CD1c-positive myeloid dendritic cell (primary cell): ENCODE data around the gene ERICH2.

Experiments used
- DNase-seq: peaks from one replicate; pipeline ENCODE4 v3.0.0-alpha.2; 2016; ENCODE audit errors: extremely low spot score

The ERICH2 gene

DNA sequence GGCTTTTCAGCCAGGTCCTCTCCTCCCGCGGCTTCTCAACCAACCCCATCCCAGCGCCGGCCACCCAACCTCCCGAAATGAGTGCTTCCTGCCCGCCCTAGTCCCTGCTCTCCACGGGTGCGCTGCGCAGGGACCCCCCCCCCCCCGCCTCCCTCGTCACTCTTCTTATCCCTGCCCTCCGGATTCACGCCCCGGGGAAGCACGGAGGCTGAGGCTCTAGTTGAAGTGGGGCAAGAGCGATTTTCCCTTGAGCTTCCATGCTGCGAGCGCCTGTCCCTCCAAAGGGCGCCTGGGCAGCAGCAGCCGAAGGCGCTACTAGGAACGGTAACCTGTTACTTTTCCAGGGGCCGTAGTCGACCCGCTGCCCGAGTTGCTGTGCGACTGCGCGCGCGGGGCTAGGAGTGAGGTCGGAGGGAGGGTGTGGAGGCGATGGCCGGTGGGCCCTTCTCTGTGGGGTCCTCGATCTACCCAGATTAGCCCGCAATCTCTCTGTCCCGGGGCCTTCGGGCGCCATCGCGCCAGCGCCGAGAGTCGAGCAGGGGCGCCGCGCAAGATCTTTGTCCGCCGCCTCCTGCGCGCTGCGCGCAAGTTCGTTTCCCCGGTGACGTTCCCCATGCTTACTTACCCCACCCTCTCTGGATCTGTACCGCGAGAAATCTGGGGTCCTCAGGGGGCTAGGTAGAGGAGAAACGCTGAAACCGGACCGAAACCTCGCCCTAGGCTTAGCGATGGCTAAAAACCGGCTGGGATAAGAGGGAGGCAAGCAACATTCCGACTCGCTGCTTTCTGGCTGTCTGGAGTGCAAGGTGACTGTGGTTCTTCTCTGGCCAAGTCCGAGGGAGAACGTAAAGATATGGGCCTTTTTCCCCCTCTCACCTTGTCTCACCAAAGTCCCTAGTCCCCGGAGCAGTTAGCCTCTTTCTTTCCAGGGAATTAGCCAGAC, 47.2 kb downstream of the ERICH2 start:
- no peak for DNase-seq

DNA sequence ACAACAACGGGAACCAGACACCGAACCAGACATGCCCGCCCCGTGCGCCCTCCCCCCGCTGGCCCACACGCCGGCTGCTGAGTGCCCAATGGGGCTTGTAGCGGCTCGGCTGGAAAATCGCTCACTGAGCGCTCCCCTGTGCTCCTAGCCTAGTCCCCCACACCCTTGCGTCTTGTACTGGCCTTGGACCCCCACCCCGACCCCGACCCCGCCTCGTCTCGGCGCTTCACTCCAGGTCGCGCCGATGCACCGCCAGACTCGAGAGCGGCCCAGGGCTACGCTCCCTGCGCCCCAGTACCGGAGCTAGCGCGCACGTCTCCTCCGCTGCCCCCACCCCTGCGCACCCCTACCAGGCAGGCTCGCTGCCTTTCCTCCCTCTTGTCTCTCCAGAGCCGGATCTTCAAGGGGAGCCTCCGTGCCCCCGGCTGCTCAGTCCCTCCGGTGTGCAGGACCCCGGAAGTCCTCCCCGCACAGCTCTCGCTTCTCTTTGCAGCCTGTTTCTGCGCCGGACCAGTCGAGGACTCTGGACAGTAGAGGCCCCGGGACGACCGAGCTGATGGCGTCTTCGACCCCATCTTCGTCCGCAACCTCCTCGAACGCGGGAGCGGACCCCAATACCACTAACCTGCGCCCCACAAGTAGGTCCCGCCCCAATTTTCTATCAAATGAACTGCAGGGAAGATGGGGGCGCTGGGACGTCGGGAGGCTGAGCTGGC, 48.0 kb downstream of the ERICH2 start:
- DNase-seq: no peak

DNA sequence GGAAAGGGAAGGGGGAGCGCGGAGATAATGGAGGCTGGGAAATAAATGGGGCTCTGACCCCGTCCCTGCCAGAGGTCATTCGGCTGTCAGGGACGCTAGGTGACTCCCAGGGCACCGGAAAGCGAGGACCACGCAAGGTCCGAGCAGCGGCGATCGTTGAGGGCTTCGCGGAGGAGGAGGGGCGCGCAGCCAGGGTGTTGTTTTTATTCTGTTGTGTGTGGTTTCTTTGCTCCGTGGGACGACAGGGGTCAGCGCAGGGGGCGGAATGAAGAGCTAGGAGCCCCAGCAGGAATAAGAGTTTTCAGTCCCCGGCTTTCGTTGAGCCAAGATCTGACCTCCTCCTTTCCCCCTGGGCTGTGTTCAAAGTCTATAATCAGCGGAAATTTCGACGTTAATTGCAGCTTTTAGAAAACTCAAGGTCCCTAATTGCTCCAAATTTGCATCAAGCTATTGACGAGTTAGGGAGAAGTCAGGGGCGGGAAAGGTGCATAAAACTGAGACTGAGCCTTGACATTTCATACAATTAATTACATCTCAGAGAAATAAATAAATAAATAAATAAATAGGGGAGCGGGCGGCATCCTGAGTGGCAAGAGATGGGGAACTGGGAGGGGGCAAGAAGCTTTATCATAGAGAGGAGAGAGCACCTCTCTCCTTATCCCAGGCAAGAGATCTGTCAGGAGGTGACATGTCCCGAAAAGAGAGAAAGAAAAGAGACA, 48.7 kb downstream of the ERICH2 start:
- no peak for DNase-seq

DNA sequence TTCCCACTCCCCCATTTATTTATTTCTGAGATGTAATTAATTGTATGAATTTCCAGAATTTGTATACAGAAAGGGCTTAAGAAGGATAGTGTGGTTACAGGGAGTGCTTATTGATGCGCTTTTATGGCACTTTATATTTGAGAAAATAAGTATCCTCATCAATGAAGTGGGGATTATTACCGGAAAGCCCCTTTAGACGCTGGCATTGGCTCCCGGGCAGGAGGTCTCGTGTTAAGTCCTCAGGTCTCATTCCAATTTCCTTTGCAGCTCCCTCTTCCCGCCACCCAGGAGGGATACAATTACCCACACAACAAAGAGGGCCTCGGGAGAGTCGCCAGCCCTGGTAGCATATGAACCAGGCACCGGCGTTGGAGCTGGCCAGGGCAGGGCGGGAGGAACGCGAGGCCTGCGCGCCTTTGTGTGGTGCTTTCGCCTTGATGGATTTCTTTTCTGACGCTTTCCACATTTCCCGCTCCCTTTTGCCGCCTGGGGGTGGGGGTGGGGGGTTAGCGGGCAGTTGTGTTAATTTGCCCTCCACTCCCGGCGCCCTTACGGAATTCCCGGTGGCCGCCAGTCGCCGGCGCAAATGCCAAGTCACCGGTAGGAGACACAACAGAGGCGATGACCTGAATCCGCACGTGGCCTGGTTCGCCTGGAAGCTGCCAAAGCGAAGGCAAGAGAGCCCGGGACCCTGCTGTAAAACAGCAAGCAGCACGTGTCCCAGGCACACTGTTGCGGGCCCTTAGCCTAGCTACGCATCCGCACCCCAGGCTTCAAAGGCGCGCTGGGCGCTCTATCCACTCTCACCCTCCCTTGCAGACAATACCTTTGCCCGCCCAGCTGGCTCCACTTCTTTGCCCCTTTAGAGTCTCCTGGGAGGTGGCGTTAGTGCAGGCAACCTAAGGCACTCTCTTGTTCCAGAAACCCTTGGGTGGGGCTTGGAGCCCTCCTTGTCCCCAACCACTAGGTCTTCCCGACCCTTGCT, 49.8 kb downstream of the ERICH2 start:
- DNase-seq: no peak

DNA sequence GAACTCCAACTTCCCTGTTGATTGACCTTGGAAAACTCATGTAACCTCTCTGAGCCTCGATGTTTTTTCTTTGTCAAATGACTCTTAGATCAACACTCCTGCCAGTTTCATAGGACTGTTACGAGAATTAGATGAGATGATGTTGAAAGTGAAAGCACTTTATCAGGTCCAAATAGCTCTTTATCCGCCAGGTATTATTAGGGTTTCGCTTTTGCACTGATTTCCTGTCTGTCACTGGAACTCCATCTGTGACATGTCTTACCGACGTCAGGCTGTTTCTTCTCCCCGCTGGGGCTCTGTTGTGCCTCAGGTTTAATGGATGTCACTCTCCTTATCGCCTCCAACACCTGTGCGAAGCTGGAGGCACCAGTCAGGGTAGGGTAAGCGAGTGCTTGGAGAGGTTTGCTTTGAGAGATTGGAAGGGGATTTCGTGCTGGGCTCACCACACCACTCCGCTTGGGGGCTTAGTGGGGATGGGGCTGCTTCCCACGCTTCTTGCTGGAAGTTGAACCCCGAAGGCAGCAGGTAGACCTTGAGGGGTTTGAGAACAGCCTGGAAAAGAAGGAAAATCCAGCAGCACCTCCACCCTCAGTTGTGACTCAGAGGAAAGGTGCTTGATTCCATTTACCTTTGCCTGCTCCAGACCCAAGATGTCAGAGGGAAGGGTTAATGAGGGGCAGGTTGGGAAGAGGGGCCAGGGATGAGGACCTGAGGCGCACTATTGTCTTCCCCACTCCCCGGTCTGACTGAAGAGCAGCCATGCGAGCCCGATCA, 50.8 kb downstream of the ERICH2 start:
- no peak for DNase-seq

DNA sequence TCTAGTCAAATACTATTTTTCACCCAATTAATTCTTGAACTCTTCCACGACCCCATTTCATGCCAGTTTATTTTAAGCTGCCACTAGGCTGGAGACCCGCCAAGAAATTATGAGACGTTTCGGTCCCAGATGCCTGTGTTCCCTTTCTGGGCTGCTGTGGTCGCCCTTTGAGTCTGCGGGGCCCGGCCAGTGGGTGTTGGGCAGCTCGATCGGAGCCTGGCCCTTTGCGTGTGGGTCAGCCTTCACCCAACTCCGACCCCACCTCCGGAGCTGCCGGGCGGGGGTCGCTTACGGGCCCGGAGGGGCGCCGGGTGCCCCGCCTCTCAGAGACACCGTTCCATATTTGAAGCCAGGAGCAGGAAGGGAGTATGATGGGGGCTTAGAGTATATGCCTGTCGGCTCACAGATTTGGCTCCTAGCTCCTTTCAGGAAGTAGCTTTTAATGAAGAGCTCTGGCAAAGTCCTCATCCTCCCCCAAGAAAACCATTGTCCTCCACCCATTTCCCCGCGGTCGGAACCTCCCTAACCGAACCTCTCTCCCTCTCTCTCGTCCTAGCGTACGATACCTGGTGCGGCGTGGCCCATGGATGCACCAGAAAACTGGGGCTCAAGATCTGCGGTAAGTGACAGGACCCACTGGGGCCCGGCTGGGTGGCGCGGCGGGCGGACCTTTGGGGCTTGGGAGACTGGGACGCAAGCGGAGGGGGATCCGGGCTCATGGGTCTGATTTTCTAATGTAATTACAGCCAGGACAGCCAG, 51.5 kb downstream of the ERICH2 start:
- no peak for DNase-seq

DNA sequence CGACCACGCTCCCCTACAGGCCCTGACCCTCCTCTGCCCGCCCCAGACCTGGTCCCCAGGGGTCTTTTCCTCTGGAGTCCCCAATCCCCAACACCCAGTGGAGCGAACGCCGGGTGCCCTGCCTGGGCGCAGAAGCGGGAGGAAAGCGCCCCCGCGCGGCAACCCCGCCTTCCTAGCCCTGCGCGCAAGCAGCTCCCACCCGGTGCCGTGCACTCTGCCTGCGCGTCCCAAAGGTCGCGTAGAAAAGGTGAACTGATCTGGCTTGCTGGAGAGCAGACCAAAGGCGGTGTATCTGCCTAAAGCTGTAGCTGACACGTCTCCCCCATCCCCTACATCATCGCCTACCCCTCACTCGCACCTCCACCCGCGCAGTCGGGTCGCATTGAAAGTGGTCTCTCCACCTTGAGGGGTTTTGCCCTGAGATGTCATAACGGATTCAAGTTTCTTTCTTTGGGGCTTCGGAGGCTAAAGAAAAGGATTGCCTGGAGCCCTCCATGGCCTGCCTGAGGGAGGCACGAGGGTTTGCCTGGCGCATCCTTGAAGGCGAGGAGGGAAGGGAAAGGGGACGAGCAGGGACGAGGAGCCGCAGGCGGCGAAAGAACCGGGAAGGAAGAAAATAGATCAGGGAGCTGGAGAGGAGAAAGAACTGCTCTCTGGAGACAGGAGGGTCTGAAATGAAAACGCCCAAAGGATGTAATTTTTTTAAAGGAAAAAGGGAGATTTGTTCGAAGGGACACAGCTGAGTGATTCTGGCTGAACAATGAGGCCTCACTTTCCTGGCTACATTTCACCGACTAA, 52.3 kb downstream of the ERICH2 start:
- no peak for DNase-seq

DNA sequence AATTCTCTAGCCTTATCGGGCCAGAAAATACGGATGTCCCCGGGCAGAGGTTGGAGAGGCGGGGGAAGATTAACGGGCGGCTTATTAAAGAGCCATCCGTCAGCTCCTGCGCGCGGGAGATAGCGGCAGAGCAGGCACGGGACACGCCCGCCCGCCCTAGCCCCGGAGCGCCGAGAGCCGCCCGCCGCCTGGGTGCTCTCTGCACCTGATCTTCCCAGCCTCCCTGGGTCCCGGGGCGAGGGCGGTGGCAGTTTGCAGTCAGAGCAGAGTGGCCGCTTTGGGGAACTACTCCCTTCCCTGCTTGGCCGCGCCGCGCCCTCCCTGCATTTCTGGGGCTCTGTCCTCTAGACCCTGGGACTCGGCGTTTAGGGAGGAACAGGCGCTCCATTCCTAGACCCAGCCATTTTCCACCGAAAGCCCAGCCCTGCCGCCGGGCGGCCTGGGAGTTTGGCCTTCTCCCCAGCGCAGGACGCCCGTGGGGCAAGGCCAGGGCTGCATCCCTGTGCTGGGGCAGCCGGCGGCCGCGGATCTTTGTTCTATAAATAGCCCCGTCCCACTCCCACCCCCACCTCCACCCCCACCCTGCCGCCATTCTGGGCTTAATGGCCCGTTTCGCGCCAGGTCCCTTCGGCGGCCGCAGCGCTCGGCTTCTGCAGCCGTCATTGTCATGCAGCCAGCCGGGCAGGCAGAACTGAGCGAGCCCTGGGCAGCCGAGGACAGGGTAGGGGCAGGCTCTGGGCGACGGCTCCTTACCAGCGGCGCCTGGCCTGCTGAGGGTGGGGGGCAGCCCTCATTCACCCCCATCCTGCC, 53.1 kb downstream of the ERICH2 start:
- peak; percentile 15 for DNase-seq

DNA sequence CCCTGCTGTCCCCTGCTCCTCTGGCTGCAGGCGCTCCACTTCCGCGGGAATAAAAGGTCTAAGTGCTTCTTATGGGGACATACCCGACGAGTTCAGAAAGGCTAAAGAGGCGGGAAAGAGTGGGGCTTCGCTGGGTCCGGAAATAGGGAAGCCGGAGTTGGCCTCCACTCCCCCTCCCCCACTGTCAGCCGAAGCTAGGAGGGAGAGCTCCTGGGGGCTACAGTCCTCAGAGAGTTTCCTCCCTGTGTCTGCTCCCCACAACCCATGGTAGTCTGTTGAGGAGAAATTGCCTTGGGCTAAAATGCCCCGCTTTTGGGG, 53.7 kb downstream of the ERICH2 start:
- no peak for DNase-seq

DNA sequence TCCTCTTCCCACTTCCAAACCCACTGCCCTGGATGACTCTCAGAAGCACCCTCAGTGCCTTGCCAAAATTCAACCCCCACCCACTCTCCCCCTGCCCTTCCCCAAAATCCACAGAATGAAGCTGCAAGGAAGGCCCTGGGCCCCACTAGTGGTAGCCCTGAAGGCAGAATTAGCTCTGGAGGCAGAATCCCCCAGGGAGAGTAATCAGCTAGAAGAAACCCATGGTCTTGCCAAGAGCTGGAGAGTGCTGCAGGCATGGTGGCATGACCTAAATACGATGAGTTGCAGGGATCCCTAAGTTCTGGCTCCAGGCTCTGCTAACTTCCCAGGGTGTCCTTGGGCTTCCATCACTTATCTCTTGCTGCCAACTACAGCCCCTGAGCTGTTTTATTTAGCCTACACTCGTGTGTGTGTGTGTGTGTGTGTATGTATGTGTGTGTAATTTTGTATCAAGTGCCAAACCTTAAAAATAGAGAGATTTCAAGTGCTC, 54.4 kb downstream of the ERICH2 start:
- DNase-seq: no peak

DNA sequence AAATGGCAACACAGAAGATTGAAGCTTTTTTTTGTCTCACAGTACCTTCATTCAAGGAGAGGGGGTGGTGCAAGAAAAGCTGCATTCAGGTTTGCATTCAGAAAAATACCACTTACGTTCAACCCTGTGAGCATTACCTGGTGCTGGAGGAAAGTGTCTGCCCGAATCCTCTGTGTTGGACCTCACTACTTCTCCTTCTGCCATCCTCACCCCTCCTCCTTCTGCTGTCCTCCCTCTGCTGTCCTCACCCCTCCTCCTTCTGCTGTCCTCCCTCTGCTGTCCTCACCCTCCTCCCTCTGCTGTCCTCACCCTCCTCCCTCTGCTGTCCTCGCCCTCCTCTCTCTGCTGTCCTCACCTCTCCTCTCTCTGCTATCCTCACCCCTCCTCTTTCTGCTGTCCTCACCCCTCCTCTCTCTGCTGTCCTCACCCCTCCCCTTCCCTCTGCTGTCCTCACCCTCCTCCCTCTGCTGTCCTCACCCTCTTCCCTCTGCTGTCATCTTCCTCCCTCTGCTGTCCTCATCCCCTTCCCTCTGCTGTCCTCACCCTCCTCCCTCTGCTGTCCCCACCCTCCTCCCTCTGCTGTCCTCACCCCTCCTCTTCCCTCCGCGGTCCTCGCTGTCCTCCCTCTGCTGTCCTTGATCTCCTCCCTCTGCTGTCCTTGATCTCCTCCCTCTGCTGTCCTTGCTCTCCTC, 57.8 kb downstream of the ERICH2 start:
- no peak for DNase-seq

DNA sequence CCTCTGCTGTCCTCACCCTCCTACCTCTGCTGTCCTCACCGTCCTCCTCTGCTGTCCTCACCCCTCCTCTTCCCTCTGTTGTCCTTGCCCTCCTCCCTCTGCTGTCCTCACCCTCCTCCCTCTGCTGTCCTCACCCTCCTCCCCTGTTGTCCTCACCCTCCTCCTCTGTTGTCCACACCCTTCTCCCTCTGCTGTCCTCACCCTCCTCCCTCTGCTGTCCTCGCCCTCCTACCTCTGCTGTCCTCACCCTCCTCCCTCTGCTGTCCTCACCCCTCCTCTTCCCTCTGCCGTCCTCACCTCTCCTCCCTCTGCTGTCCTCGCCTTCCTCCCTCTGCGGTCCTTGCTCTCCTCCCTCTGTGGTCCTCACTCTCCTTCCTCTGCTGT, 58.3 kb downstream of the ERICH2 start:
- no peak for DNase-seq

DNA sequence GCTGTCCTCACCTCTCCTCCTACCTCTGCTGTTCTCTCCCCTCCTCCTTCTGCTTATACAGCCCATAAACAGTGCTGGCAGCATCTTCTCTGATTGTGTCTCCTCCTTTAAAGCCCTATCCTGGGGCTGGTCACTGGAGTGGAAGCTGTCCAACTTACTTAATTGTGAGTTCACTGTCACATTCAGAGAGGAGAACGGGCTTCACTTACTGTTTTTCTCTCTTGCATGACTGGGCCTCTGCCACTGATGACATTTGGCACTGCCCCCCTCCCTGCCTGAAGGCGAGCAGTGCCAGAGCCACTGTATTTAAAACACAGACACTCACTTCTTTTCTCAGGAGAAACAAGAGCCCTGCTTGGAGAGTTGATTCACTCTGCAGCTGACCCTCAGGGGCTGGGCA, 58.9 kb downstream of the ERICH2 start:
- no peak for DNase-seq

DNA sequence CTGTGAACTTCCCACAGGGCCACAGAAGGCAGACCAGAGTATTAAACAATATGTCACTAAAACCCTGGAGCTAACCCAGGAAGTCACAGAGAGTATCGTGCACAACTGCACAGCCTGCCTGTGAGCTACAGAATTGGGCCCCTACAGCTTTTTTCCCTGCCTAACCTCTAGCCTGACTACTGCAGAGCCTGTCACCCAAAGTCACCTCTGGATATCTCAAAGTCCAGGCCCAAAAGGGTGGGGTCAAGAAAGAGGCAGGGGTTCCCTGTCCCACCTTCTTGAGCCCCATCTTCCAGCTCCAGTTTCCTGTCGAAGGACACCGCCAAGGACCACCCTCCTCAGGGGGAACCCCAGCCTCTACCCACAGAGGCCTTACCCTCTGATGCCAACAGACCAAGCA, 60.0 kb downstream of the ERICH2 start:
- DNase-seq: no peak

DNA sequence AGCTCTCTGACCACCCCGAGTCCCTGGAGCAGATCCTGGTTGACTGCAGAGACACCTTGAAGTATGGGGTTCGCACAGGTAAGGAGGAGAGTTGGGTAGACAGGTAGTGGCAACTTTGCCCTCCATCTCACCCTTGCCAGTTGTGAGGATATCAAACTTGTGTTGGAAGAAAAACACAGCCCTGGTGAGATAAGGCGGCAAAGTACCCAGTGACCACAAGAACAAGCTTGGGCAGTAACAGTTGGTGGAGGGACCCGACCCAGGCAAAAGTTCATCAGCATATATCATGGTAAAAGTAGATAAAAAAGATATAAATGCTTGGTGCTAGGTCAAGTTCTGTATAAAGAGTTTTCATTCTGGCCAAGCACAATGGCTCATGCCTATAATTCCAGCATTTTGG, 60.9 kb downstream of the ERICH2 start:
- DNase-seq: no peak

DNA sequence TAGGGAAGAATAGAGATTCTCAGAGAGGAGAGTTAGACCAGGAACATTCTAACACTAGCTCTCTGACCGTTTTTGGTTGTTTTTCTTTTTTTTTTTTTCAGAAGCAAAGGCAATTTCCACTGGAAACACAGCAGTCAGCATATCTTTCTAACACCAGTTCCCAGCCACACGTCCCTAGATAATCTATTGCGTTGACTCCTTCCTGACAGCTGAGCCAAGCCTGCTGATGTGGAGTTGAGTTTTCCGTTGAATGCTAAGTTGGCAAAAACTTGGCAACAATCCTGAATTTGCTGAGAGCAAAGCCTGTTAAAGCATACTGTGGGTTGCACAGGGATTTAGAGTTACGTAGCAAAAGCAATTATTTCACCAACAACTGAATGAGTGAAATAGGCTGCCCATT, 65.8 kb downstream of the ERICH2 start:
- no peak for DNase-seq

DNA sequence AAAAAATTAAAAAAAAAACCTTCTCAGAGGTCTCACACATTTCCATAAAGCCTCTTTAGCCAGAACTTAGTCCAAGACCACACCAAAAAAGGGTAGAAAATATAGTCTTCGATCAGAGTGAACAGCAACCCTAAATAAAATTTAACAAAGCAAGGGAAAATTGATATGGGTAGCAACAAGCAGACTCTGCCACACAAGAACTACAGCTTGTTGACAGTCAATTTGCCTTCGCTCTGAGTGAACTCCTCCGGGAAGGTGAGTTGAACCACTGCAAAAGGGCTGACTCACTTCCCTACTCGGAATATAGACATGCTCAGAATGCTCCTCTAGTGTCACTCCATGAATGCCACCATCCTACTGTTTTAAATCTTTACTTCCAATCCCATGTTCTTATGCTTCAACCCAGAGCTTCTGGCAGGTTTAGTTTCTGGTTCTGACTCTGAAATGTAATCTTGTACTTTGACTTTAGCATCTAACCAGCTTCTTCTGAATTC, 70.6 kb downstream of the ERICH2 start:
- no peak for DNase-seq
